K562 (cell line): ENCODE data around the gene SLC1A5. TPM values are rescaled to one million over a fixed set of nuclear protein-coding genes. Genes with fewer than 3 reads are reported as not detected.

ENCODE experiments used
- ELK3 ChIP-seq: fragments of 450-650 bp; formaldehyde crosslinking; IDR thresholded peaks from 2 replicates; pipeline ENCODE4 v1.4.0; 2020; ENCODE audit warnings: mild to moderate bottlenecking
- FOXJ3 ChIP-seq: sonication (generic); formaldehyde crosslinking; IDR thresholded peaks from 2 replicates; pipeline ENCODE4 v1.4.0; 2020; ENCODE audit warnings: mild to moderate bottlenecking, missing genetic modification reagents
- ID3 ChIP-seq, 2 experiments: fragments of 250-450 bp in 1 of 2; fragments of 450-650 bp in 1 of 2; sonication (Bioruptor Pico) in 1 of 2; IDR thresholded peaks; 2 replicates each; pipeline versions ENCODE4 v1.6.1 to v1.8.0; 2016 to 2021; ENCODE audit warnings: mild to moderate bottlenecking in 2 of 2, moderate library complexity in 2 of 2, missing compliant biosample characterization in 1 of 2, missing genetic modification characterization in 1 of 2
- MYNN ChIP-seq, 2 experiments: sonication (generic); formaldehyde crosslinking in 1 of 2; IDR thresholded peaks; 2 replicates each; pipeline versions ENCODE4 v1.5.0 to v1.6.1; 2016 to 2020; ENCODE audit warnings: antibody characterized with exemption in 1 of 2, missing genetic modification reagents in 1 of 2
- NUFIP1 ChIP-seq: fragments of 450-650 bp; IDR thresholded peaks from 2 replicates; pipeline ENCODE4 v1.6.1; 2018; ENCODE audit not compliant: partially characterized antibody
- SAFB2 ChIP-seq: fragments of 200-400 bp; formaldehyde crosslinking; IDR thresholded peaks from 2 replicates; pipeline ENCODE4 v1.6.1; 2018; ENCODE audit warnings: borderline replicate concordance, low read length, low read depth, moderate library complexity; ENCODE audit not compliant: severe bottlenecking
- ZBTB40 ChIP-seq, 2 experiments: fragments of 450-650 bp in 1 of 2; sonication (generic) in 1 of 2; formaldehyde crosslinking in 1 of 2; IDR thresholded peaks; 2 replicates each; pipeline versions ENCODE4 v1.7.1 to v1.9.0; 2016 to 2022; ENCODE audit warnings: inconsistent platforms in 1 of 2, mild to moderate bottlenecking in 1 of 2, missing genetic modification reagents in 1 of 2
- ZNF3 ChIP-seq: fragments of 250-450 bp; sonication (Bioruptor Pico); IDR thresholded peaks from 2 replicates; pipeline ENCODE4 v1.5.0; 2021; ENCODE audit warnings: mild to moderate bottlenecking, moderate library complexity
- polyA plus RNA-seq, 8 experiments: library from polyadenylated mRNA; depleted of rRNA in 4 of 8; stranded (reverse) in 5 of 8; unstranded in 3 of 8; fragments of >200 nt; fragmentation: Nextera tagmentation in 2 of 8; fragmentation: Illumina TruSeq in 1 of 8; extraction: Ambion mirVana in 2 of 8; extraction: Trizol in 1 of 8; gene quantifications; 2 replicates each; pipeline versions ENCODE4 v1.2.1 to v1.2.3, GENCODE V29; 2011 to 2014; ENCODE audit warnings: inconsistent platforms in 1 of 8, missing spikeins in 1 of 8
- total RNA-seq, 7 experiments: library from RNA; depleted of rRNA in 6 of 7; stranded (reverse); fragments of >200 nt in 6 of 7; fragmentation: Illumina TruSeq in 2 of 7; extraction: Trizol in 2 of 7; gene quantifications; 2 replicates each; pipeline versions ENCODE4 v1.2.1 to v1.2.3, GENCODE V29; 2011 to 2021; ENCODE audit warnings: low replicate concordance in 1 of 7
- TF ChIP-seq, protein P1 (sequence below): fragments of 250-450 bp; sonication (Bioruptor Pico); IDR thresholded peaks from 2 replicates; pipeline ENCODE4 v1.4.0; 2020; ENCODE audit warnings: mild to moderate bottlenecking, moderate library complexity

The SLC1A5 gene
- total and polyA plus RNA-seq, 9 of the 15 experiments (the other 6 are each of a cell fraction or from before 2014, with no cell fraction given): 31.2 to 417 (median 134) TPM

- no peak for TF ChIP-seq ZBTB40 (IDR thresholded peaks at IDR 0.05)
- no peak; the same call in 1 of the 2 replicates for TF ChIP-seq ZBTB40 (CRISPR knock-in tag; IDR thresholded peaks at IDR 0.05)
- TF ChIP-seq ELK3 (CRISPR knock-in tag): 0 out of 2 replicates have a peak, but pooled peaks have one; percentile 12
- TF ChIP-seq SAFB2: no peak
- TF ChIP-seq ZNF3 (CRISPR knock-in tag): no peak
- TF ChIP-seq MYNN (IDR thresholded peaks at IDR 0.05): peak; percentile 89
- TF ChIP-seq MYNN (CRISPR knock-in tag; IDR thresholded peaks at IDR 0.05): no peak
- no peak for TF ChIP-seq ID3 (CRISPR knock-in tag; IDR thresholded peaks at IDR 0.05)
- 0 out of 2 replicates have a peak, but pooled peaks have one; percentile 35 for TF ChIP-seq ID3 (tag; IDR thresholded peaks at IDR 0.05)
- TF ChIP-seq, protein P1, sequence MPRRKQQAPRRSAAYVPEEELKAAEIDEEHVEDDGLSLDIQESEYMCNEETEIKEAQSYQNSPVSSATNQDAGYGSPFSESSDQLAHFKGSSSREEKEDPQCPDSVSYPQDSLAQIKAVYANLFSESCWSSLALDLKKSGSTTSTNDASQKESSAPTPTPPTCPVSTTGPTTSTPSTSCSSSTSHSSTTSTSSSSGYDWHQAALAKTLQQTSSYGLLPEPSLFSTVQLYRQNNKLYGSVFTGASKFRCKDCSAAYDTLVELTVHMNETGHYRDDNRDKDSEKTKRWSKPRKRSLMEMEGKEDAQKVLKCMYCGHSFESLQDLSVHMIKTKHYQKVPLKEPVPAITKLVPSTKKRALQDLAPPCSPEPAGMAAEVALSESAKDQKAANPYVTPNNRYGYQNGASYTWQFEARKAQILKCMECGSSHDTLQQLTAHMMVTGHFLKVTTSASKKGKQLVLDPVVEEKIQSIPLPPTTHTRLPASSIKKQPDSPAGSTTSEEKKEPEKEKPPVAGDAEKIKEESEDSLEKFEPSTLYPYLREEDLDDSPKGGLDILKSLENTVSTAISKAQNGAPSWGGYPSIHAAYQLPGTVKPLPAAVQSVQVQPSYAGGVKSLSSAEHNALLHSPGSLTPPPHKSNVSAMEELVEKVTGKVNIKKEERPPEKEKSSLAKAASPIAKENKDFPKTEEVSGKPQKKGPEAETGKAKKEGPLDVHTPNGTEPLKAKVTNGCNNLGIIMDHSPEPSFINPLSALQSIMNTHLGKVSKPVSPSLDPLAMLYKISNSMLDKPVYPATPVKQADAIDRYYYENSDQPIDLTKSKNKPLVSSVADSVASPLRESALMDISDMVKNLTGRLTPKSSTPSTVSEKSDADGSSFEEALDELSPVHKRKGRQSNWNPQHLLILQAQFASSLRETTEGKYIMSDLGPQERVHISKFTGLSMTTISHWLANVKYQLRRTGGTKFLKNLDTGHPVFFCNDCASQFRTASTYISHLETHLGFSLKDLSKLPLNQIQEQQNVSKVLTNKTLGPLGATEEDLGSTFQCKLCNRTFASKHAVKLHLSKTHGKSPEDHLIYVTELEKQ (CRISPR knock-in tag): no peak
- no peak for TF ChIP-seq FOXJ3 (CRISPR knock-in tag)
- TF ChIP-seq NUFIP1: no peak
Measured at GRCh38 chr19:46786236-46787039, 2.0 kb downstream of the SLC1A5 start (continued).
